ENCODE results near the gene HM13.
A peak's percentile ranks its signal among the peaks of the same experiment; 100 is the strongest.
"Not testable (repeated sequence)": the region's sequence is repeated elsewhere in the genome, so short reads cannot be mapped to it uniquely, and the experiment has no call there.

Gene HM13

GRCh38 chr20:31543966-31544598 is 29.8 kb downstream of the HM13 start:
- no peak for DNase-seq

- DNase-seq = no peak
Measured at GRCh38 chr20:31544600-31544999, 30.4 kb downstream of the HM13 start.

GRCh38 chr20:31545621-31546040 is 31.4 kb downstream of the HM13 start:
- DNase-seq = not testable (repeated sequence)

GRCh38 chr20:31547017-31547675 is 32.9 kb downstream of the HM13 start:
- peak; percentile 86 for DNase-seq

GRCh38 chr20:31547720-31548298 is 33.6 kb downstream of the HM13 start:
- DNase-seq = no peak

GRCh38 chr20:31548820-31549512 is 34.7 kb downstream of the HM13 start:
- no peak for DNase-seq

- no peak for DNase-seq
Measured at GRCh38 chr20:31549513-31549880, 35.3 kb downstream of the HM13 start.

- DNase-seq = no peak
Measured at GRCh38 chr20:31550099-31550498, 35.9 kb downstream of the HM13 start.

- DNase-seq = no peak
Measured at GRCh38 chr20:31551163-31552081, 37.2 kb downstream of the HM13 start.

GRCh38 chr20:31555203-31555775 is 41.0 kb downstream of the HM13 start:
- no peak for DNase-seq

GRCh38 chr20:31559704-31560093 is 45.5 kb downstream of the HM13 start:
- DNase-seq = no peak

GRCh38 chr20:31560094-31560745 is 46.0 kb downstream of the HM13 start:
- peak; percentile 83 for DNase-seq

- no peak for DNase-seq
Measured at GRCh38 chr20:31560746-31561598, 46.7 kb downstream of the HM13 start.

- DNase-seq = no peak
Measured at GRCh38 chr20:31562241-31562640, 48.0 kb downstream of the HM13 start.

- DNase-seq = no peak
Measured at GRCh38 chr20:31564284-31564683, 50.0 kb downstream of the HM13 start.

GRCh38 chr20:31565699-31566318 is 51.6 kb downstream of the HM13 start:
- no peak for DNase-seq

GRCh38 chr20:31566319-31566657 is 52.0 kb downstream of the HM13 start:
- DNase-seq = no peak

- DNase-seq = no peak
Measured at GRCh38 chr20:31566658-31567379, 52.6 kb downstream of the HM13 start.

- DNase-seq = no peak
Measured at GRCh38 chr20:31567380-31567720, 53.1 kb downstream of the HM13 start.
